ENCODE data around the gene CNIH2.
A peak's percentile ranks its signal among the peaks of the same experiment; 100 is the strongest.
"Not testable (repeated sequence)": the region's sequence is repeated elsewhere in the genome, so short reads cannot be mapped to it uniquely, and the experiment has no call there.

Gene CNIH2

GRCh38 chr11:66265531-66266377 is 12.2 kb upstream of the CNIH2 start:
- no peaks in the 10 kb centered on the region for H3K27me3 Mint-ChIP-seq
- no peaks in the 10 kb centered on the region for H3K9me3 Mint-ChIP-seq (ENCODE audit: low read depth)
- H3K36me3 Mint-ChIP-seq, result no peaks in the 10 kb centered on the region
- no peak overlapping the region for H3K27ac Mint-ChIP-seq
- H3K4me3 Mint-ChIP-seq, result no peak overlapping the region
- peaks cover 21% of the 10 kb centered on the region for H3K4me1 Mint-ChIP-seq (ENCODE audit: low read depth)

DNA sequence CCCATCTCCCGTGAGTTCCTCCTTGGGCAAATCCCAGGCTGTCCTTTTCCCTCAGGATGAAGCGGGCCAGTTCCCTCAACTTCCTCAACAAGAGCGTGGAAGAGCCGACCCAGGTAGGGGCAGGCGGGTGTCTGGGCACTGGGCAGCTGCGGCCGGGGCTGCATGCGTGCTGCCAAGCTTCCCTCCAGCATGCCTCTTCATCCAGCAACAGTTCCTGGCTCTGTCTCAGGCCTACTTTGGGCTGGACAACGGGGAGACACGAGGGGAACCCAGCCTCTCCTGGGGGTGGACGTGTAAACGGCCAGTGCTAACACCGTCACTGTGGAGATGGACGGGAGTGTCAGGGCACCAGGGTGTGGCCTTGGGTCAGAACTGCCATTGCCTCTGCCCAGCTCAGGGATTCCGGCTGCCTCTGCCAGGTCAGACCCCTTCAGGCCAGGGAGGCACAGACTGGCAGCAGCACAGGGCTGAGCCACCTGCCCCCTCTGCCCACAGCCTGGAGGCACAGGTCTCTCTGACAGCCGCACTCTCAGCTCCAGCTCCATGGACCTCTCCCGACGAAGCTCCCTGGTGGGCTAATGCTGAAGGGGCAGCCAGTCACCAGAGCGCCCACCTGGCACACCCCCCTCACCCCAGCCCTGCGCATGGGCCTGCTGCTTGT is 11.5 kb upstream of the CNIH2 start:
- Mint-ChIP-seq H3K36me3 (no peaks in the 10 kb centered on the region), H3K27me3 (no peaks in the 10 kb centered on the region), H3K27ac (no peak overlapping the region), H3K4me1 (ENCODE audit: low read depth) (peaks cover 23% of the 10 kb centered on the region), H3K4me3 (peak overlapping the region; percentile 98), H3K9me3 (ENCODE audit: low read depth) (no peaks in the 10 kb centered on the region)

GRCh38 chr11:66267039-66267378 is 11.0 kb upstream of the CNIH2 start:
- H3K4me3 Mint-ChIP-seq, result peak overlapping the region; percentile 98
- no peaks in the 10 kb centered on the region for H3K27me3 Mint-ChIP-seq
- no peaks in the 10 kb centered on the region for H3K36me3 Mint-ChIP-seq
- H3K9me3 Mint-ChIP-seq (ENCODE audit: low read depth), result no peaks in the 10 kb centered on the region
- peak overlapping the region; percentile 16 for H3K27ac Mint-ChIP-seq
- H3K4me1 Mint-ChIP-seq (ENCODE audit: low read depth), result peaks cover 26% of the 10 kb centered on the region

DNA sequence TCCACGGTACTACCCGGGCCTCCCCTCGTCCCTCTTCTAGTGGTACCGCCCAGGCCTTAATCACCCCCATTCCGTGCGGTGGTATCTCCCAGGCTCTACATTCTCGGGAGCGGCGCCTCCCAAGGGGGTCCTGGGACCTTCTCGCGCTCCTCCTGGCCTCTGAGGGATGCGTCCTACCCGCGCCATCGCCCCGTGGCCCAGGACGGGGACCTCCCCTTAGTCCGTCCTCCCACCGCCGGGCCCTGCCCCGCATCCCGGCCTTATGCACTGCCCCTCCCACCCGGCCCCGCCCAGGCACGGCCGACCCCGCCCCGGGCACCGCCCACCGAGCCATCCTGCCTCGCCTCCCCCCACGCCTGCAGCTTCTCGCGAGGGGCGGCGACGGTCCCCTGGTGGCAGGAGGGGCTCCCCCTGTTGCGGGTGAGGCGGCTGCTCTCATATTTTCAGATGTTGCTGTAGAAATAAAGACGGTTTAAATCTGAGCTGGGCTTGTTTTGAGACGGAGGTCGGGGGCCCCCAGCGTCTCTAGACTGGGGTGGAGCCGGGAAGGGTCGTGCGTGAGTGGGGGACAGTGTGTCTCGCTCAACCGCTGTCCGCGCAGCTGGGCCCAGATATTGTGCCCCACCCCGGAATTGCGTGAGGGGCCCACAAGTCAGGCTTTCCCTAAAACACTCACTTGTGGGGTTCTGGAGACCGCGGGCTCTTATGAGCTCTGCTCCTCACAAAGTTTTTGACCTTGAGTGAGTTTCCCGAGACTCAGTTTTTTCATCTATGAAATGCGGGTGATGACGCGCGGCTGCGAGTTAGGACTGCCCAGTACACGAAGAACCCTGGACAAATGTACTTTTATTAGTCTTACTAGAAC is 10.4 kb upstream of the CNIH2 start:
- peaks cover 29% of the 10 kb centered on the region for H3K4me1 Mint-ChIP-seq (ENCODE audit: low read depth)
- no peaks in the 10 kb centered on the region for H3K9me3 Mint-ChIP-seq (ENCODE audit: low read depth)
- no peaks in the 10 kb centered on the region for H3K27me3 Mint-ChIP-seq
- peak overlapping the region; percentile 97 for H3K27ac Mint-ChIP-seq
- H3K4me3 Mint-ChIP-seq, result peak overlapping the region; percentile 98
- H3K36me3 Mint-ChIP-seq, result no peaks in the 10 kb centered on the region

- H3K27me3 Mint-ChIP-seq, result no peaks in the 10 kb centered on the region
- H3K27ac Mint-ChIP-seq, result peak within 1 kb of the TSS; percentile 97
- H3K4me1 Mint-ChIP-seq (ENCODE audit: low read depth), result peaks cover 31% of the 10 kb centered on the region
Observed at GRCh38 chr11:66268244-66268951, 9.6 kb upstream of the CNIH2 start, which contains the start of gene RAB1B. Gene RAB1B, plus strand, starts transcription at chr11:66268639. Its CDS starts 41 bp downstream, at chr11:66268680.

GRCh38 chr11:66268952-66269905 is 8.7 kb upstream of the CNIH2 start:
- Mint-ChIP-seq H3K27me3 (no peaks in the 10 kb centered on the region), H3K27ac (peak overlapping the region; percentile 88), H3K36me3 (no peaks in the 10 kb centered on the region), H3K9me3 (ENCODE audit: low read depth) (no peaks in the 10 kb centered on the region), H3K4me1 (ENCODE audit: low read depth) (peaks cover 34% of the 10 kb centered on the region), H3K4me3 (peak overlapping the region; percentile 98)

More at GRCh38 chr11:66268244-66268951, 9.6 kb upstream of the CNIH2 start, which contains the start of gene RAB1B:
- Mint-ChIP-seq H3K4me3 (peak within 1 kb of the TSS; percentile 98), H3K36me3 (no peaks in the 10 kb centered on the region), H3K9me3 (ENCODE audit: low read depth) (no peaks in the 10 kb centered on the region)

- Mint-ChIP-seq H3K4me3 (peak overlapping the region; percentile 5), H3K9me3 (ENCODE audit: low read depth) (no peaks in the 10 kb centered on the region), H3K27ac (no peak overlapping the region), H3K36me3 (no peaks in the 10 kb centered on the region), H3K27me3 (no peaks in the 10 kb centered on the region), H3K4me1 (ENCODE audit: low read depth) (peaks cover 34% of the 10 kb centered on the region)
Observed at GRCh38 chr11:66271816-66272215, 6.2 kb upstream of the CNIH2 start.

DNA sequence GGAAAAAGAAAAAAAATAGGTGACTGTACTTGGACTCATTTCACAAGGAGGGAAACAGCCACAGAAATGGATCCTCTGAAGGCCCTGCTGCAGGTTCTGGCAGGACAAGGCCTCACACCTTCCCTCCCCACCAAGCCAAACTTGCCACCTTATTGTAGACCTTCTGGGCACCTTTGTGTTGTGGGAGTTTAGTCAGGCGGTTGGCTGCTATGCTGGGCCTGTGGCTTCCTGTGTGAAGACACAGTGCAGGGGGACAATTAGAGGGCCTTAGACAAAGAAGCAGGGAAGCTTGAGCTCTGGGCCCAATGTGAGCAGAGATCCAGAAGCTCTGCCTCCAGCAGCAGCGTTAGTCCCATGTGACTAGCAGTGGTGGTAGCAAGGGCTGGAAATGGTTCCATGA is 5.4 kb upstream of the CNIH2 start:
- Mint-ChIP-seq H3K27me3 (no peaks in the 10 kb centered on the region), H3K36me3 (no peaks in the 10 kb centered on the region), H3K9me3 (ENCODE audit: low read depth) (no peaks in the 10 kb centered on the region), H3K27ac (peak overlapping the region; percentile 59), H3K4me3 (no peak overlapping the region), H3K4me1 (ENCODE audit: low read depth) (peaks cover 32% of the 10 kb centered on the region)

DNA sequence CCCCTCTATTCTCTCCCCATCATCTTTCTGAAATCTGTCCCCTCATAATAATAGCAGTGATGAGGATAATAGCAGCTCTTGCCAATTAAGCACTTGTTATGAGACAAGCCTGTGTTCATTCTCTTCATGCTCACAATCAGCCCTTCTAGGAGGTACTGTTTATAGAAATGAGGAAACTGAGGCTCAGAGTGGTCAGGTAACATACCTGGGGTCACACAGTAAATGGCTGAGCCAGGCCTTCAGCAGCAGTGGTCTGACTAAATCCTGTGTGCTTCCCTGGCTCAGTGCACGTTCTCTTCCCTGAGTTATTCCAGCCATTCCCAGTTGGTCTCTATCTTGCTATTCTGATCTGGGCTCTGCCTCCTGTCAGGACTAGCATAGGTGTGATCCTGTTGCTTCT is 3.8 kb upstream of the CNIH2 start:
- no peak overlapping the region for H3K27ac Mint-ChIP-seq
- H3K27me3 Mint-ChIP-seq, result no peaks in the 10 kb centered on the region
- no peak overlapping the region for H3K4me3 Mint-ChIP-seq
- peaks cover 29% of the 10 kb centered on the region for H3K4me1 Mint-ChIP-seq (ENCODE audit: low read depth)
- H3K9me3 Mint-ChIP-seq (ENCODE audit: low read depth), result no peaks in the 10 kb centered on the region
- no peaks in the 10 kb centered on the region for H3K36me3 Mint-ChIP-seq

GRCh38 chr11:66275396-66275795 is 2.6 kb upstream of the CNIH2 start:
- no peaks in the 10 kb centered on the region for H3K9me3 Mint-ChIP-seq (ENCODE audit: low read depth)
- no peaks in the 10 kb centered on the region for H3K36me3 Mint-ChIP-seq
- no peaks in the 10 kb centered on the region for H3K27me3 Mint-ChIP-seq
- no peak overlapping the region for H3K4me3 Mint-ChIP-seq
- H3K27ac Mint-ChIP-seq, result no peak overlapping the region
- peaks cover 23% of the 10 kb centered on the region for H3K4me1 Mint-ChIP-seq (ENCODE audit: low read depth)

DNA sequence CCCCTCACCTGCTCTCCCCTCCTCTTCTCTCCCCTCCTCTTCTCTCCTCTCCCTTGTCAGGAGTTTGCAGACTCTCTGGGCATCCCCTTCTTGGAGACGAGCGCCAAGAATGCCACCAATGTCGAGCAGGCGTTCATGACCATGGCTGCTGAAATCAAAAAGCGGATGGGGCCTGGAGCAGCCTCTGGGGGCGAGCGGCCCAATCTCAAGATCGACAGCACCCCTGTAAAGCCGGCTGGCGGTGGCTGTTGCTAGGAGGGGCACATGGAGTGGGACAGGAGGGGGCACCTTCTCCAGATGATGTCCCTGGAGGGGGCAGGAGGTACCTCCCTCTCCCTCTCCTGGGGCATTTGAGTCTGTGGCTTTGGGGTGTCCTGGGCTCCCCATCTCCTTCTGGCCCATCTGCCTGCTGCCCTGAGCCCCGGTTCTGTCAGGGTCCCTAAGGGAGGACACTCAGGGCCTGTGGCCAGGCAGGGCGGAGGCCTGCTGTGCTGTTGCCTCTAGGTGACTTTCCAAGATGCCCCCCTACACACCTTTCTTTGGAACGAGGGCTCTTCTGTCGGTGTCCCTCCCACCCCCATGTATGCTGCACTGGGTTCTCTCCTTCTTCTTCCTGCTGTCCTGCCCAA is 1.9 kb upstream of the CNIH2 start:
- Mint-ChIP-seq H3K4me1 (ENCODE audit: low read depth) (peaks cover 19% of the 10 kb centered on the region), H3K27me3 (no peaks in the 10 kb centered on the region), H3K27ac (no peak overlapping the region), H3K36me3 (no peaks in the 10 kb centered on the region), H3K4me3 (no peak overlapping the region), H3K9me3 (ENCODE audit: low read depth) (no peaks in the 10 kb centered on the region)

DNA sequence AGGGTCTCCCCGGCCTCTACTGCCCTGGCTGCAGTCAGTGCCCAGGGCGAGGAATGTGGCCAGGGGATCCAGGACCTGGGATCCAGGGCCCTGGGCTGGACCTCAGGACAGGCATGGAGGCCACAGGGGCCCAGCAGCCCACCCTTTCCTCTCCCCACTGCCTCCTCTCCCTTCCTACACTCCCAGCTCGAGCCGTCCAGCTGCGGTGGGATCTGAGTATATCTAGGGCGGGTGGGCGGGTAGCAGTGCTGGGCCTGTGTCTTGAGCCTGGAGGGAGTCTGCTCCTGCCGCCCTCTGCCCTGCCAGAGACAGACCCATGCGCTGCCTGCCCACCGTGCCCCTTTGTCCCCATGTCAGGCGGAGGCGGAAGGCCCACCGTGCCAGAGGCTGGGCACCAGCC is 1.4 kb upstream of the CNIH2 start:
- H3K9me3 Mint-ChIP-seq (ENCODE audit: low read depth); H3K27me3 Mint-ChIP-seq; H3K4me3 Mint-ChIP-seq; H3K27ac Mint-ChIP-seq; H3K36me3 Mint-ChIP-seq: not testable (repeated sequence)
- H3K4me1 Mint-ChIP-seq (ENCODE audit: low read depth), result peaks cover 18% of the 10 kb centered on the region

DNA sequence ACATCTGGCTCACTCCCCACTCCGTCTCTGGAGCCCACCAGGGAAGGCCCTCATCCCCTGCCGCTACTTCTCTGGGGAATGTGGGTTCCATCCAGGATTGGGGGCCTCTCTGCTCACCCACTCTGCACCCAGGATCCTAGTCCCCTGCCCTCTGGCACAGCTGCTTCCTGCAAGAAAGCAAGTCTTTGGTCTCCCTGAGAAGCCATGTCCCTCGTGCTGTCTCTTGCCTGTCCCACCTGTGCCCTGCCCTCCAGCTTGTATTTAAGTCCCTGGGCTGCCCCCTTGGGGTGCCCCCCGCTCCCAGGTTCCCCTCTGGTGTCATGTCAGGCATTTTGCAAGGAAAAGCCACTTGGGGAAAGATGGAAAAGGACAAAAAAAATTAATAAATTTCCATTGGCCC is 911 bp upstream of the CNIH2 start:
- not testable (repeated sequence) for H3K9me3 Mint-ChIP-seq (ENCODE audit: low read depth); H3K36me3 Mint-ChIP-seq
- H3K4me3 Mint-ChIP-seq, result peak overlapping the region; percentile 53

More for the DNA sequence above, 911 bp upstream of the CNIH2 start:
- H3K27me3 Mint-ChIP-seq, H3K27ac Mint-ChIP-seq: not testable (repeated sequence)
- peaks cover 17% of the 10 kb centered on the region for H3K4me1 Mint-ChIP-seq (ENCODE audit: low read depth)
